Measurements from ENCODE around the gene PAQR7. TPM values are rescaled to one million over a fixed set of nuclear protein-coding genes. Genes with fewer than 3 reads are reported as not detected.

Gene PAQR7
- total RNA-seq, 3 donors from 2014 or later (not counting 1 experiment from before 2014, with no cell fraction given) = 2.9 to 3.6 (median 3.0) TPM

DNA sequence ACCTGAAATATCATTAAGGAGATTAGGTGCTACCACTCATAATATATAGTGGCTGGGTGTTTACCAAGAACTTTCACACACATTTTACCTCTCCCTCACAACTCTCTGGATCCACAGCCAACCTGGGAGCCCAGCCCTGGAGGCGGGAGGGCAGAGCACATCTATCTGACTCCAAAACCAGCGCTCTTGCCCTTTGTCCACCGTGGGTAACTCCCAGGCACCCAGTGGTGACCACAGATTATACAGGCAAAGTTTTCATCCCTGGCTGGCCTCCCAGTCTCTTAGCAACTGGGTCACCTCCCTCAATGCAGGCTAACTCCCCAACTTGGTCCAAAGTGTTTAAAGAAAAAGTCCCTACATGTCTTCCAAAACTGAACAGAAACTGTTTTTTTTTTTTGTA is 2.4 kb downstream of the PAQR7 start:
- Histone ChIP-seq H3K9me3 (ENCODE audit: control insufficient read depth, insufficient read depth, low read length) (no peaks in the 10 kb centered on the region), H3K27ac (ENCODE audit: low read length) (no peak overlapping the region), H3K36me3 (ENCODE audit: control insufficient read depth, insufficient read depth, low read length) (no peaks in the 10 kb centered on the region), H3K27me3 (ENCODE audit: control insufficient read depth, insufficient read depth, low read length) (no peaks in the 10 kb centered on the region), H3K4me1 (ENCODE audit: control insufficient read depth, insufficient read depth, low read length) (peaks cover 18% of the 10 kb centered on the region), H3K4me3 (ENCODE audit: low read length) (no peak overlapping the region)
- peaks cover 0 to 16% of the 10 kb centered on the region in 2 donors for H3K4me1 Mint-ChIP-seq
- WGBS (ENCODE audit: insufficient coverage) = 92% methylated on average over 3 of the region's 3 CpGs
- no peaks in the 10 kb centered on the region for H3K27me3 Mint-ChIP-seq (ENCODE audit: low read depth in 2 of 2)
- ATAC-seq (no peak), DNase-seq (no peak)
- no peak overlapping the region for H3K27ac Mint-ChIP-seq
- no peaks in the 10 kb centered on the region for H3K9me3 Mint-ChIP-seq
- intact Hi-C loops (cut with micrococcal nuclease) = no loop called here
- TF ChIP-seq, protein P1, sequence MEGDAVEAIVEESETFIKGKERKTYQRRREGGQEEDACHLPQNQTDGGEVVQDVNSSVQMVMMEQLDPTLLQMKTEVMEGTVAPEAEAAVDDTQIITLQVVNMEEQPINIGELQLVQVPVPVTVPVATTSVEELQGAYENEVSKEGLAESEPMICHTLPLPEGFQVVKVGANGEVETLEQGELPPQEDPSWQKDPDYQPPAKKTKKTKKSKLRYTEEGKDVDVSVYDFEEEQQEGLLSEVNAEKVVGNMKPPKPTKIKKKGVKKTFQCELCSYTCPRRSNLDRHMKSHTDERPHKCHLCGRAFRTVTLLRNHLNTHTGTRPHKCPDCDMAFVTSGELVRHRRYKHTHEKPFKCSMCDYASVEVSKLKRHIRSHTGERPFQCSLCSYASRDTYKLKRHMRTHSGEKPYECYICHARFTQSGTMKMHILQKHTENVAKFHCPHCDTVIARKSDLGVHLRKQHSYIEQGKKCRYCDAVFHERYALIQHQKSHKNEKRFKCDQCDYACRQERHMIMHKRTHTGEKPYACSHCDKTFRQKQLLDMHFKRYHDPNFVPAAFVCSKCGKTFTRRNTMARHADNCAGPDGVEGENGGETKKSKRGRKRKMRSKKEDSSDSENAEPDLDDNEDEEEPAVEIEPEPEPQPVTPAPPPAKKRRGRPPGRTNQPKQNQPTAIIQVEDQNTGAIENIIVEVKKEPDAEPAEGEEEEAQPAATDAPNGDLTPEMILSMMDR (IDR thresholded peaks at IDR 0.05) = no peak
- no peaks in the 10 kb centered on the region for H3K36me3 Mint-ChIP-seq
- no peak overlapping the region for H3K4me3 Mint-ChIP-seq

GRCh38 chr1:25872713-25873112 is 2.8 kb downstream of the PAQR7 start:
- Histone ChIP-seq H3K4me3 (ENCODE audit: low read length) (no peak overlapping the region), H3K27me3 (ENCODE audit: control insufficient read depth, insufficient read depth, low read length) (no peaks in the 10 kb centered on the region), H3K36me3 (ENCODE audit: control insufficient read depth, insufficient read depth, low read length) (no peaks in the 10 kb centered on the region), H3K27ac (ENCODE audit: low read length) (no peak overlapping the region), H3K9me3 (ENCODE audit: control insufficient read depth, insufficient read depth, low read length) (no peaks in the 10 kb centered on the region), H3K4me1 (ENCODE audit: control insufficient read depth, insufficient read depth, low read length) (peaks cover 18% of the 10 kb centered on the region)
- intact Hi-C loops (cut with micrococcal nuclease) = no loop called here
- no peaks in the 10 kb centered on the region for H3K36me3 Mint-ChIP-seq
- no peak overlapping the region for H3K4me3 Mint-ChIP-seq
- DNase-seq (no peak), ATAC-seq (no peak)
- H3K4me1 Mint-ChIP-seq = peaks cover 0 to 16% of the 10 kb centered on the region in 2 donors
- 9% methylated on average over 1 of the region's 2 CpGs for WGBS (ENCODE audit: insufficient coverage)
- TF ChIP-seq, protein P1 (IDR thresholded peaks at IDR 0.05) = no peak
- no peaks in the 10 kb centered on the region for H3K9me3 Mint-ChIP-seq
- no peak overlapping the region for H3K27ac Mint-ChIP-seq
- H3K27me3 Mint-ChIP-seq (ENCODE audit: low read depth in 2 of 2) = no peaks in the 10 kb centered on the region

DNA sequence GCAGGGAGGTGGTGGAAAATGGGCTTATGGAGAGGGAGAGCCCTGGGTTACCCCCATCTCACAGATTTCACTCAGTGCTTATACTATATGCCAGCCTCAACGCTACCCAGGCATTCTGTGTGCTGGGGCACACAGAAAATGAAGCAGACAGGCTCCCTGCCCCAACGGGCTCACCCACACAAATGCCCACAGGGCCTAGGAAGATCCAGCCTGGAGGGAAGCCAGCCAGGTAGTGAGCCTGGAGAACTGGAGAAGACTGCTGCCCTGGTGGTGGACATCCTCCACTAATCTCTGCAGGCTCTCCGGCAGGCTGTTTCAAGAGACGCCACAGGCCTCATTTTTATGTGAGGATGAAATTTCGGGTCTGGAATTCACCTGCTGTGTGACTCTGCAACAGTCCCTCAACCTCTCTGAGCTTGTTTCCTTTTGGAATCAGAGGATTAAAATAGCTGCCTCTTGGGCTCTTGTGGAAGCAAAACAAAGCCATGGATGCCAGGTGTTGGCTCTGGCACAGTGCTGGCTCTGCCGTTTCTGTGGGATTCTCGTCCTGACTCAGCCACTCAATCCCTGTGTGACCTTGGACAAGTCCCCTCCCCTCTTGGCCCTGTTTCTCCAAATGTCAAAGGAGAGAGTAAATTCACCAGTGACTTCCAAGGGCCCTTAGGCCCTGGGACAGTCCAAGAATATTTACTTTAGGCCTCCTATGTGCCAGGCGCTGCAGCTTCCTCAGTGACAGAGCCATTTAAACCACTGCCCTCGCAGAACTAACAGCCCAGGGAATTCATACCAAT is 3.6 kb downstream of the PAQR7 start:
- Histone ChIP-seq H3K4me1 (ENCODE audit: control insufficient read depth, insufficient read depth, low read length) (peaks cover 18% of the 10 kb centered on the region), H3K36me3 (ENCODE audit: control insufficient read depth, insufficient read depth, low read length) (no peaks in the 10 kb centered on the region), H3K27me3 (ENCODE audit: control insufficient read depth, insufficient read depth, low read length) (no peaks in the 10 kb centered on the region), H3K27ac (ENCODE audit: low read length) (no peak overlapping the region), H3K4me3 (ENCODE audit: low read length) (no peak overlapping the region), H3K9me3 (ENCODE audit: control insufficient read depth, insufficient read depth, low read length) (no peaks in the 10 kb centered on the region)
- Mint-ChIP-seq H3K4me1 (peaks cover 0 to 16% of the 10 kb centered on the region in 2 donors), H3K27ac (no peak overlapping the region), H3K36me3 (no peaks in the 10 kb centered on the region), H3K27me3 (ENCODE audit: low read depth in 2 of 2) (no peaks in the 10 kb centered on the region), H3K4me3 (no peak overlapping the region), H3K9me3 (no peaks in the 10 kb centered on the region)
- intact Hi-C loops (cut with micrococcal nuclease) = no loop called here
- TF ChIP-seq, protein P1 (IDR thresholded peaks at IDR 0.05) = no peak
- 87% methylated on average over 9 of the region's 9 CpGs for WGBS (ENCODE audit: insufficient coverage)
- ATAC-seq = no peak
- DNase-seq = no peak
